Upper lobe of right lung (tissue), 1 donor: Measurements from ENCODE around the gene CELF4. TPM values are rescaled to one million over a fixed set of nuclear protein-coding genes. Genes with fewer than 3 reads are reported as not detected.

Source experiments
- ATAC-seq: fragments of 200-7000 bp; cut with Tn5 transposase; one replicate; pipeline ENCODE4 v1.9.1; 2020; ENCODE audit warnings: mild to moderate bottlenecking, moderate library complexity
- DNase-seq: peaks from one replicate; pipeline ENCODE4 v3.0.0-alpha.2; 2020
- H3K27ac ChIP-seq: fragments of 200-600 bp; one replicate; pipeline ENCODE4 v1.8.0; 2022
- H3K27me3 ChIP-seq: fragments of 200-600 bp; one replicate; pipeline ENCODE4 v1.8.0; 2022; ENCODE audit warnings: mild to moderate bottlenecking
- H3K36me3 ChIP-seq: fragments of 200-600 bp; one replicate; pipeline ENCODE4 v1.8.0; 2022
- H3K4me1 ChIP-seq: fragments of 200-600 bp; one replicate; pipeline ENCODE4 v1.8.0; 2022
- H3K4me3 ChIP-seq: fragments of 200-600 bp; one replicate; pipeline ENCODE4 v1.8.0; 2022; ENCODE audit warnings: mild to moderate bottlenecking
- H3K9me3 ChIP-seq: fragments of 200-600 bp; one replicate; pipeline ENCODE4 v1.8.0; 2022
- intact Hi-C: fragments of 100-400 bp; cut with DNase I; formaldehyde crosslinking; loops from one replicate; pipeline ENCODE4 v1.11.0; 2022
- total RNA-seq: library from RNA; stranded (reverse); fragmentation: NEBNext Ultra II Directional; extraction: Animal tissue kit (Norgen Biotek cat#: 25700); gene quantifications from one replicate; pipeline ENCODE4 v1.2.1, GENCODE V29; 2021
- TF ChIP-seq, protein P1 (sequence below): fragments of 200-600 bp; IDR thresholded peaks from one replicate; pipeline ENCODE4 v1.8.0; 2022; ENCODE audit warnings: antibody characterized with exemption
- donor health status: DM: no; HTN: yes; CAD: no; lungs with severe emphysema.

Gene CELF4
- total RNA-seq, 1 donor from 2014 or later: 1.2 TPM

DNA sequence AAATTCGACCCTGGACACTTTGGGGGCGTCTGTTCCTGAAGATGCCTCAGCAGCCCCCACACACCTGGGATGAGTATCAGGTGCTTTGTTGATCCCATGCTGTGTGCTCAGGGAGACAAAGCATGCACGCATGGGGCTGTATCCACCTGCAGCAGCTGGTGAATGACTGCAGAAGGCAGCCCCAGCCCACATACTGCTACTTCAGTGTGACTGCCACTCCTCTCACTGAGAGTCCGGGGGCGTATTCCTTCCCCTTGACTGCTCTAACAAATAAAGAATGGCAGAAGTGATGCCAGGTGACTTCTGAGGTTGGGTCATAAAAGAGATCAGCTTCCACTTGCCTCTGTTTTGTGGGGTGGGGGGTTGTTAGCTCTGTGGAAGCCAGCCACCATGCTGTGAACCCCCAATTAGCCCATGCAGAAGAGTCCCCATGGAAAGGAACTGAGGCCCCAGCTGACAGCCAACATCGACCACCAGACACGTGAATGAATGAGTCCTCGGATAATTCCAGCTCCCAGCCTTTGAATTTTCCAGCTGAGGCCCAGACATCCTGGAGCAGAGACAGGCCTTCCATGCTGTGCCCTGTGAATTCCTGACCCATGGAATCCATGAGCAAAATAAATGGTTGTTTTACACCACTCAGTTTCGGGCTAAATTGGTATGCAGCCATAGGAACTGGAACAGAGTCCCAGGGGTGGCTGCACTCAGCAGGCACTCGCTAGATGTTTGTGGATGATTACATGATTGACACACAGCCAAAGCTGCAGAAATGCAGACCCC, 289.3 kb downstream of the CELF4 start:
- H3K9me3 ChIP-seq: no peaks in the 10 kb centered on the region
- no peak for DNase-seq
- no peaks in the 10 kb centered on the region for H3K4me1 ChIP-seq
- no peaks in the 10 kb centered on the region for H3K36me3 ChIP-seq
- no peak for ATAC-seq
- peaks cover 37% of the 10 kb centered on the region for H3K27me3 ChIP-seq
- intact Hi-C loops: no loop called here
- no peak overlapping the region for H3K4me3 ChIP-seq
- TF ChIP-seq, protein P1, sequence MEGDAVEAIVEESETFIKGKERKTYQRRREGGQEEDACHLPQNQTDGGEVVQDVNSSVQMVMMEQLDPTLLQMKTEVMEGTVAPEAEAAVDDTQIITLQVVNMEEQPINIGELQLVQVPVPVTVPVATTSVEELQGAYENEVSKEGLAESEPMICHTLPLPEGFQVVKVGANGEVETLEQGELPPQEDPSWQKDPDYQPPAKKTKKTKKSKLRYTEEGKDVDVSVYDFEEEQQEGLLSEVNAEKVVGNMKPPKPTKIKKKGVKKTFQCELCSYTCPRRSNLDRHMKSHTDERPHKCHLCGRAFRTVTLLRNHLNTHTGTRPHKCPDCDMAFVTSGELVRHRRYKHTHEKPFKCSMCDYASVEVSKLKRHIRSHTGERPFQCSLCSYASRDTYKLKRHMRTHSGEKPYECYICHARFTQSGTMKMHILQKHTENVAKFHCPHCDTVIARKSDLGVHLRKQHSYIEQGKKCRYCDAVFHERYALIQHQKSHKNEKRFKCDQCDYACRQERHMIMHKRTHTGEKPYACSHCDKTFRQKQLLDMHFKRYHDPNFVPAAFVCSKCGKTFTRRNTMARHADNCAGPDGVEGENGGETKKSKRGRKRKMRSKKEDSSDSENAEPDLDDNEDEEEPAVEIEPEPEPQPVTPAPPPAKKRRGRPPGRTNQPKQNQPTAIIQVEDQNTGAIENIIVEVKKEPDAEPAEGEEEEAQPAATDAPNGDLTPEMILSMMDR: no peak
- no peak overlapping the region for H3K27ac ChIP-seq

DNA sequence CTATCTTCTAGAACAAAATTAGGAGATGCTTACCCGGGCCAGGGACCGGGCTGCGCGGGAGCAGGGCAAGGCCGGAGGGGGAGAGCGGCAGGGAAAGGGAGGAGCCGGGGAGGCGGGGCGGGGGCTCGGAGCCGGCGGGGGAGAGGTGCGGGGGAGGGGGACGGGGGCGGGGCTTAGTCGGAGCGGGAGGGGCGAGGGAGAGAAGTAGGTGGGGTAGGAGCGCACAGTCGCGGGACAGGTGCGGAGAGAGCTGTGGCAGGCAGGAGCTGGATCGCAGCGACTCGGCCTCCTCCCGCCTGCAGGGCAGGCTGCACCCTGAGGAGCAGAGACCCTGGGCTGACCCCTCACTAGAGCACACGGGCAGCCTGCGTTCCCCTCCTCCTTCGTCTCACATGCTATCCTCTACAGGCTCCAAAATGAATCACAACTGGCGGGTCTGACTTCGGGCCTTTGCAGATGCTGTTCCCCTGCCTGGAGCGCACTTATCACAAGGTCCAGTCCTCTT, 290.3 kb downstream of the CELF4 start:
- intact Hi-C loops: no loop called here
- no peak for DNase-seq
- TF ChIP-seq, protein P1: no peak
- H3K4me3 ChIP-seq: no peak overlapping the region
- no peak for ATAC-seq
- no peaks in the 10 kb centered on the region for H3K36me3 ChIP-seq
- H3K27ac ChIP-seq: no peak overlapping the region
- no peaks in the 10 kb centered on the region for H3K9me3 ChIP-seq
- H3K27me3 ChIP-seq: peaks cover 37% of the 10 kb centered on the region
- no peaks in the 10 kb centered on the region for H3K4me1 ChIP-seq

DNA sequence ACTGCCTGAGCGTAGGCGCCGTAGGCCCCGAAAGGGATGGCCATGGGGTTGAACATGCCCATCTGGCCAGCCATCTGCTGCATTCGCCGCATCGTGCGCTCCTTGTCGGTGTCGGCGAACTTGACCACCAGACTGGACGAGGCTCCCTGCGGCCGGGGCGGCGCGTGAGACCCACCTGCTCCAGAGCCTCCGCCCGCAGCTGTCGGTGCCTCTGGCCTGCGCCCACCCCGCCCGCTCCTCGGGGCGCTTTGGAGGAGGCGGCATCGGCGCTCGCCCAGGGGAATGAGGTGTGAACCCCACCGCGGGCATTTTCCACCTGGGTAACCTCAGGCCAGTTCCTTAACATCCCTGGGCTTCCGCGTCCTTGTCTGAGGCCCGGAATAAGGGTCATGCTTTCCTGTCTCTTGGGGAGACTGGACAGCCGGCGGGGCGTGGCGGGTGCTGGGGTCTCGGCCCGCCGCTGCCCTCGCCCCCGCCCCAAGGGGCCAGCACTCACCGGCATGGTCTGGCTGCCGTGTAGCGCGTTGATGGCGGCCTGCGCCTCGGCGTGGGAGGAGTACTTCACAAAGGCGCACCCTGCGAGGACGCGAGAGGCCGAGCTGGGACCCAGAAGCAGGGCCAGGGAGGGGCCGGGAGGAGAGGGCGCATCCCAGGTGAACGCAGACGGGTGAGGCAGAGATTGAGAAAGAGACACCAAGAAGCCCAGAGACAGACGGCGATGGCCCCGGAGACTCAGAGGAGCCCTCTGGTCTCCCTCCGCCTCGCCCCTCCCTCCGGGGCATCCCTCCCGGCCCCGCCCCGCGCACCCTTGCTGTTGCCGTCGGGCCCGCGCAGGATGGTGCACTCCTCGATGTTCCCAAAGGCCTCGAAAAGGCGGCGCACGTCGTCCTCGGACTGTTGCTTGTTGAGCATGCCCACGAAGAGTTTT, 291.0 kb downstream of the CELF4 start:
- Histone ChIP-seq H3K27me3 (peaks cover 37% of the 10 kb centered on the region), H3K9me3 (no peaks in the 10 kb centered on the region), H3K4me1 (no peaks in the 10 kb centered on the region), H3K27ac (no peak overlapping the region), H3K4me3 (no peak overlapping the region), H3K36me3 (no peaks in the 10 kb centered on the region)
- TF ChIP-seq, protein P1: no peak
- DNase-seq (no peak), ATAC-seq (no peak)
- intact Hi-C loops: no loop called here

DNA sequence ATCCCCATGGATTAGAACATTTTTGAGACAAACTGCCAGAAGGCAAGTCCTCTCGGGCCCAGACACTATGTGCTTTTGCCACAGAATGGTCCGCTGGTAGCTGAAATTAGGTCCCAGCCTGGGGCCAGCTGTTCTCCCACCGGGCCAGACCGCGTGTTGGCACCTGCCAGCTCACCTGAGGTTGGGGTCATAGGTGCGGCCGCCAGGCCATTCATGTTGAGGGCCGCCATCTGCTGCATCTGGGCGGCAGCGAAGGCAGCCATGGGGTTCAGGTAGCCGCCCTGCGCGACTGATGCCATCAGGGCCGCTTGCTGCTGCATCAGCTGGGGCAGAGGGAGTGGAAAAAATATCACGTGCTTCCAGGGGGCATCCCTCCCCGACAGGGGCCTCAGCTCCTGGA, 292.8 kb downstream of the CELF4 start:
- DNase-seq: no peak
- intact Hi-C loops: no loop called here
- no peak overlapping the region for H3K4me3 ChIP-seq
- H3K27ac ChIP-seq: no peak overlapping the region
- no peak for ATAC-seq
- no peaks in the 10 kb centered on the region for H3K9me3 ChIP-seq
- peaks cover 37% of the 10 kb centered on the region for H3K27me3 ChIP-seq
- H3K4me1 ChIP-seq: no peaks in the 10 kb centered on the region
- H3K36me3 ChIP-seq: no peaks in the 10 kb centered on the region
- TF ChIP-seq, protein P1: no peak

DNA sequence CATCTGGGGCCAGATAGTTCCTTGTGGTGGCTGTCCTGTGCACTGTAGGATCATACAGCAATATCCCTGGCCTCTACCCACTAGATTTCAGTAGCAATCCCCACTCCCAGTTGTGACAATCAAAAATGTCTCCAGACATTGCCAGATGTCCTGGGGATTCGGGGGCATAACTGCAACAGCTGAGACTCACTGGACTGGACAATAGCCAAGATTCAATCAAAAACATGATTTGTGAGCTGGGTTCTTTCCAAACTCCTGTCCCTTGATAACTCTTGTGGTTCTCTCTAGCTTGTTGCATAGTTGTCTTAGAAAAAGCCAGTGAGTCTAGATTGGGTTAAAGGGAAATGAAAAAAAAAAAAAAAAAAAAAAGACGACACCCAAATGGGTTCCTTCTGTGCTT, 293.4 kb downstream of the CELF4 start:
- Histone ChIP-seq H3K4me3 (no peak overlapping the region), H3K27me3 (peaks cover 36% of the 10 kb centered on the region), H3K36me3 (no peaks in the 10 kb centered on the region), H3K4me1 (no peaks in the 10 kb centered on the region), H3K27ac (no peak overlapping the region), H3K9me3 (no peaks in the 10 kb centered on the region)
- no peak for ATAC-seq
- TF ChIP-seq, protein P1: no peak
- intact Hi-C loops: no loop called here
- no peak for DNase-seq
